Smooth muscle cell (in vitro differentiated cells): Measurements from ENCODE around the gene ZNF154. TPM values are rescaled to one million over a fixed set of nuclear protein-coding genes. Genes with fewer than 3 reads are reported as not detected.

Source experiments
- polyA plus RNA-seq: library from polyadenylated mRNA; unstranded; fragments of >200 nt; fragmentation: Nextera tagmentation; extraction: Ambion mirVana; gene quantifications from 2 replicates; pipeline ENCODE4 v1.2.1, GENCODE V29; 2016
- total RNA-seq: library from RNA; depleted of rRNA; stranded (reverse); fragments of >200 nt; gene quantifications from 2 replicates; pipeline ENCODE4 v1.2.3, GENCODE V29; 2014

Gene ZNF154
- total and polyA plus RNA-seq, 2 experiments from 2014 or later: 3.3 to 9.6 TPM

Other genes starting within 250 kb of the ZNF154 start
- 8.2 and 11.2 TPM in 2 replicates for gene ZNF772, start 231.6 kb downstream of the ZNF154 start, total RNA-seq
- 1.4 and 2.1 TPM in 2 replicates for gene ZNF772, start 231.6 kb downstream of the ZNF154 start, polyA plus RNA-seq
- 11.5 and 20.5 TPM in 2 replicates for gene ZNF419, start 221.5 kb downstream of the ZNF154 start, total RNA-seq
- 9.4 and 9.8 TPM in 2 replicates for gene ZNF419, start 221.5 kb downstream of the ZNF154 start, polyA plus RNA-seq
- 7.9 and 17.2 TPM in 2 replicates for gene ZNF773, start 209.3 kb downstream of the ZNF154 start, total RNA-seq
- gene ZNF773, start 209.3 kb downstream of the ZNF154 start, polyA plus RNA-seq: 7.3 and 9.6 TPM in 2 replicates
- gene ZNF549, start 181.8 kb downstream of the ZNF154 start, total RNA-seq: 7.0 TPM in 2 replicates
- gene ZNF549, start 181.8 kb downstream of the ZNF154 start, polyA plus RNA-seq: 4.4 and 4.7 TPM in 2 replicates
- 5.1 and 6.3 TPM in 2 replicates for gene ZNF550, start 149.3 kb downstream of the ZNF154 start, total RNA-seq
- 3.6 and 5.9 TPM in 2 replicates for gene ZNF550, start 149.3 kb downstream of the ZNF154 start, polyA plus RNA-seq
- 5.4 and 6.6 TPM in 2 replicates for gene ZNF416, start 130.3 kb downstream of the ZNF154 start, total RNA-seq
- 3.6 TPM in 2 replicates for gene ZNF416, start 130.3 kb downstream of the ZNF154 start, polyA plus RNA-seq
- 6.5 and 9.1 TPM in 2 replicates for gene ZIK1, start 125.1 kb downstream of the ZNF154 start, total RNA-seq
- 4.6 and 6.6 TPM in 2 replicates for gene ZIK1, start 125.1 kb downstream of the ZNF154 start, polyA plus RNA-seq
- 3.0 and 3.2 TPM in 2 replicates for gene ZNF530, start 109.3 kb downstream of the ZNF154 start, total RNA-seq
- gene ZNF530, start 109.3 kb downstream of the ZNF154 start, polyA plus RNA-seq: 3.5 and 3.7 TPM in 2 replicates
- gene ZNF134, start 95.0 kb downstream of the ZNF154 start, total RNA-seq: 25.8 and 27.6 TPM in 2 replicates
- 7.0 and 9.0 TPM in 2 replicates for gene ZNF134, start 95.0 kb downstream of the ZNF154 start, polyA plus RNA-seq
- 14.1 and 15.7 TPM in 2 replicates for gene ZNF211, start 76.0 kb downstream of the ZNF154 start, total RNA-seq
- 10.5 and 12.1 TPM in 2 replicates for gene ZNF211, start 76.0 kb downstream of the ZNF154 start, polyA plus RNA-seq
- gene ZSCAN4, start 40.3 kb downstream of the ZNF154 start, total RNA-seq: 0.27 TPM in 1 of 2 replicates, not detected in the other
- 0.38 TPM in 1 of 2 replicates, not detected in the other for gene ZSCAN4, start 40.3 kb downstream of the ZNF154 start, polyA plus RNA-seq
- 8.2 and 11.1 TPM in 2 replicates for gene ZNF551, start 27.2 kb downstream of the ZNF154 start, total RNA-seq
- gene ZNF551, start 27.2 kb downstream of the ZNF154 start, polyA plus RNA-seq: 1.1 and 1.6 TPM in 2 replicates
- 4.7 and 7.0 TPM in 2 replicates for gene ZNF671, start 18.4 kb upstream of the ZNF154 start, total RNA-seq
- 5.2 and 5.5 TPM in 2 replicates for gene ZNF671, start 18.4 kb upstream of the ZNF154 start, polyA plus RNA-seq
- 12.7 and 13.6 TPM in 2 replicates for gene ZNF776, start 37.6 kb upstream of the ZNF154 start, total RNA-seq
- gene ZNF776, start 37.6 kb upstream of the ZNF154 start, polyA plus RNA-seq: 4.4 and 8.9 TPM in 2 replicates
- gene ZNF586, start 60.5 kb upstream of the ZNF154 start, total RNA-seq: 8.2 and 20.3 TPM in 2 replicates
- gene ZNF586, start 60.5 kb upstream of the ZNF154 start, polyA plus RNA-seq: 3.2 and 4.1 TPM in 2 replicates
- 2.8 and 6.7 TPM in 2 replicates for gene ZNF552, start 105.7 kb upstream of the ZNF154 start, total RNA-seq
- 1.9 and 6.4 TPM in 2 replicates for gene ZNF552, start 105.7 kb upstream of the ZNF154 start, polyA plus RNA-seq
- gene ZNF587B, start 121.1 kb upstream of the ZNF154 start, total RNA-seq: 6.7 and 8.0 TPM in 2 replicates
- 1.2 and 4.3 TPM in 2 replicates for gene ZNF587B, start 121.1 kb upstream of the ZNF154 start, polyA plus RNA-seq
- 13.9 and 22.8 TPM in 2 replicates for gene ZNF587, start 140.7 kb upstream of the ZNF154 start, total RNA-seq
- 3.9 and 8.5 TPM in 2 replicates for gene ZNF587, start 140.7 kb upstream of the ZNF154 start, polyA plus RNA-seq
- 9.6 and 16.7 TPM in 2 replicates for gene ZNF814, start 179.8 kb upstream of the ZNF154 start, total RNA-seq
- gene ZNF814, start 179.8 kb upstream of the ZNF154 start, polyA plus RNA-seq: 9.7 and 13.5 TPM in 2 replicates
- 9.8 and 12.0 TPM in 2 replicates for gene ZNF417, start 207.4 kb upstream of the ZNF154 start, total RNA-seq
- gene ZNF417, start 207.4 kb upstream of the ZNF154 start, polyA plus RNA-seq: 2.6 and 5.1 TPM in 2 replicates
- gene ZNF418, start 226.2 kb upstream of the ZNF154 start, total RNA-seq: 7.5 and 10.2 TPM in 2 replicates
- gene ZNF418, start 226.2 kb upstream of the ZNF154 start, polyA plus RNA-seq: 1.6 and 1.8 TPM in 2 replicates
- gene ZNF256, start 238.5 kb upstream of the ZNF154 start, total RNA-seq: 4.5 and 10.3 TPM in 2 replicates
- gene ZNF256, start 238.5 kb upstream of the ZNF154 start, polyA plus RNA-seq: 3.2 and 4.0 TPM in 2 replicates